ENCODE data around the gene ILK.

The ILK gene

DNA sequence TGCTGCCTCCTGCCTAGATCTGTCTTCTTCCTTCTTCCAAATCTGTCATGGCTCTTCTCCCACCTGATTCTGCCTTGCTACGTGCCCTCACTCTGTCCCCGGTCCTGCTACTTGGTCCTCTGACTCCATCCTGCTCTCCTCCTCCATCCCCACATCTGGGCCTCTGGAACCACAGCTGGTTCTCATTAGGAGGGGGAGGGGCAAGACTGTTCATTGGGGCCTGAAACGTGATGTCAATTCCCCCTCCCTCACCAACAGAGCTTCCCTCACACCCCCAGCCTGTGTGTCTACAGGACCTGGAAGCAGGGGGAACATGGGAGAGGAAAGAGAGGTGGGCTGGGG is 43.0 kb downstream of the ILK start:
- Histone ChIP-seq H3K27ac (ENCODE audit: low read length) (peak overlapping the region; percentile 65), H3K4me1 (ENCODE audit: low read length) (peaks cover 27% of the 10 kb centered on the region), H3K4me3 (ENCODE audit: low read length) (peak overlapping the region; percentile 63), H3K27me3 (ENCODE audit: low read depth, low read length) (peaks cover 19% of the 10 kb centered on the region; the same call in 1 of the 2 replicates), H3K9ac (ENCODE audit: low read length) (peak overlapping the region; percentile 63), H3K9me3 (ENCODE audit: insufficient read depth, low read length) (no peaks in the 10 kb centered on the region), H2AFZ (ENCODE audit: low read depth, low read length) (peak overlapping the region; percentile 60), H3K36me3 (replicated peaks; ENCODE audit: low read depth, low read length) (no peaks in the 10 kb centered on the region), H4K20me1 (ENCODE audit: insufficient read depth, low read length) (no peaks in the 10 kb centered on the region), H3K79me2 (ENCODE audit: low read length) (no peaks in the 10 kb centered on the region), H3K4me2 (ENCODE audit: low read length) (peak overlapping the region; percentile 80)
- TF ChIP-seq EZH2phosphoT487 (IDR thresholded peaks at IDR 0.05; ENCODE audit: low read depth): no peak
- TF ChIP-seq, protein P1, sequence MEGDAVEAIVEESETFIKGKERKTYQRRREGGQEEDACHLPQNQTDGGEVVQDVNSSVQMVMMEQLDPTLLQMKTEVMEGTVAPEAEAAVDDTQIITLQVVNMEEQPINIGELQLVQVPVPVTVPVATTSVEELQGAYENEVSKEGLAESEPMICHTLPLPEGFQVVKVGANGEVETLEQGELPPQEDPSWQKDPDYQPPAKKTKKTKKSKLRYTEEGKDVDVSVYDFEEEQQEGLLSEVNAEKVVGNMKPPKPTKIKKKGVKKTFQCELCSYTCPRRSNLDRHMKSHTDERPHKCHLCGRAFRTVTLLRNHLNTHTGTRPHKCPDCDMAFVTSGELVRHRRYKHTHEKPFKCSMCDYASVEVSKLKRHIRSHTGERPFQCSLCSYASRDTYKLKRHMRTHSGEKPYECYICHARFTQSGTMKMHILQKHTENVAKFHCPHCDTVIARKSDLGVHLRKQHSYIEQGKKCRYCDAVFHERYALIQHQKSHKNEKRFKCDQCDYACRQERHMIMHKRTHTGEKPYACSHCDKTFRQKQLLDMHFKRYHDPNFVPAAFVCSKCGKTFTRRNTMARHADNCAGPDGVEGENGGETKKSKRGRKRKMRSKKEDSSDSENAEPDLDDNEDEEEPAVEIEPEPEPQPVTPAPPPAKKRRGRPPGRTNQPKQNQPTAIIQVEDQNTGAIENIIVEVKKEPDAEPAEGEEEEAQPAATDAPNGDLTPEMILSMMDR (IDR thresholded peaks at IDR 0.05; ENCODE audit: low read depth, low read length): no peak

DNA sequence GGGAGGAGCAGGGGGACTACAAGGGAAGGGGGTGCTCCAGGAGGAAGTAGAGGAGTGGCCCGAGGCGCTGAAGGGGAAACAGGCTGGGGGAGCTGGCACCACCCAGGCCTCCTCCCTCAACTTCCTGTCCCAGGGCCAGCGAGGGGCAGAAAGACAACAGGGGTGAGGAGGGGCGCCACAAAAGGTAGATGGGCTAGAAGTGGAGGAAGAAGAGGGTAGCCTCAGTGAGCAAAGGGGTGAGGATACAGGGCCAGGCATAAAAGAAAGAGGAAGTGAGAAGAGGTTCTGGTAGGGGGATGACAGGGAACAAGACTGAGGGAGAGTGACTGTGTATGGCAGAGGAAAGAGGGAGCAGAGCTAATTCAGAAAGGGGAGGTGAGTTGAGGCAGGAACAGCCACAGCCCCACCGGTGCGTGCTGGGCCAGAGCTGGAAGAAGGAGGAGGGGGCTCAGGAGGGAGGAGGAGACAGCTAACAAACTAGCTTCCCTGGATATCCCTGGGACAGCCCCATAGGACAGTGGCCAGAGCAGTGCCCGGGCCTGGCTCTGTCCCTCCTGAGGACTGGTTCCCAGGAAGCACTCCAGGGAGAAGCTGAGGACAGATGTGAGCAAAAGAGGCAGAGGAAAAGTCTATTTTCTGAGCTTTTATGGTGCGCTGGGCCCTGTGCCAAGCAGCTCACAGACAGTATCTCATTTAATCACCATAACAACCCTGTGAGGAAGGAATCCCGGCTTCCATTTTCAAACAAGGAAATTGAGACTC is 43.5 kb downstream of the ILK start:
- peak overlapping the region; percentile 63 for H3K4me3 ChIP-seq (ENCODE audit: low read length)
- H3K9ac ChIP-seq (ENCODE audit: low read length): peak overlapping the region; percentile 63
- peaks cover 24% of the 10 kb centered on the region; the same call in 1 of the 2 replicates for H3K27me3 ChIP-seq (ENCODE audit: low read depth, low read length)

DNA sequence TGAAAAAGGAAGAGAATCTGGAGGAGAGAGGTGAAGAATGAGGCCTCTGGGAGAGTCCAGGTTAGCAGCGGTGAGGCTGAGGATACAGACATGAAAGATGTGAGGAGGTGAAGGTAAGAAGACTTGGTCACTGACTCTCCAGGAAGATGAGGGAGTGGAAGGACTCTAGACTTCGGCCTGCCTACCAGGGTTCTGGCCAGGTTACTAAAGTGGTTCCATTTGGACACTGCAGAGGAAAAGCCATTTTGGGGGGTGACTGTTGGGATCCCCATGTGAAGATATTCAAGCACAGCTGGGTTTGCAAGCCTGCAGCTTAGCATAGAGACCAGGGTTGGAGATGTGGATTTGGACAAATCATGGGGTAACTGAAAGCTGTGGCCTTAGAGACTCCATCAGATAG is 44.3 kb downstream of the ILK start:
- Histone ChIP-seq H3K27me3 (ENCODE audit: low read depth, low read length) (peaks cover 29% of the 10 kb centered on the region; the same call in 1 of the 2 replicates), H2AFZ (ENCODE audit: low read depth, low read length) (no peak overlapping the region), H3K4me1 (ENCODE audit: low read length) (peaks cover 27% of the 10 kb centered on the region), H3K27ac (ENCODE audit: low read length) (peak overlapping the region; percentile 65; the same call in 1 of the 2 replicates), H3K4me3 (ENCODE audit: low read length) (no peak overlapping the region), H4K20me1 (ENCODE audit: insufficient read depth, low read length) (no peaks in the 10 kb centered on the region), H3K4me2 (ENCODE audit: low read length) (peak overlapping the region; percentile 80), H3K9me3 (ENCODE audit: insufficient read depth, low read length) (no peaks in the 10 kb centered on the region), H3K79me2 (ENCODE audit: low read length) (no peaks in the 10 kb centered on the region), H3K9ac (ENCODE audit: low read length) (peak overlapping the region; percentile 63; the same call in 1 of the 2 replicates), H3K36me3 (replicated peaks; ENCODE audit: low read depth, low read length) (no peaks in the 10 kb centered on the region)
- no peak for TF ChIP-seq EZH2phosphoT487 (IDR thresholded peaks at IDR 0.05; ENCODE audit: low read depth)
- TF ChIP-seq, protein P1 (IDR thresholded peaks at IDR 0.05; ENCODE audit: low read depth, low read length): no peak

More for the DNA sequence above, 43.5 kb downstream of the ILK start:
- Histone ChIP-seq H3K27ac (ENCODE audit: low read length) (peak overlapping the region; percentile 65), H3K4me1 (ENCODE audit: low read length) (peaks cover 27% of the 10 kb centered on the region), H3K79me2 (ENCODE audit: low read length) (no peaks in the 10 kb centered on the region), H3K36me3 (replicated peaks; ENCODE audit: low read depth, low read length) (no peaks in the 10 kb centered on the region), H2AFZ (ENCODE audit: low read depth, low read length) (peak overlapping the region; percentile 60), H4K20me1 (ENCODE audit: insufficient read depth, low read length) (no peaks in the 10 kb centered on the region), H3K9me3 (ENCODE audit: insufficient read depth, low read length) (no peaks in the 10 kb centered on the region), H3K4me2 (ENCODE audit: low read length) (peak overlapping the region; percentile 80)
- TF ChIP-seq, protein P1 (IDR thresholded peaks at IDR 0.05; ENCODE audit: low read depth, low read length): no peak
- TF ChIP-seq EZH2phosphoT487 (IDR thresholded peaks at IDR 0.05; ENCODE audit: low read depth): no peak

DNA sequence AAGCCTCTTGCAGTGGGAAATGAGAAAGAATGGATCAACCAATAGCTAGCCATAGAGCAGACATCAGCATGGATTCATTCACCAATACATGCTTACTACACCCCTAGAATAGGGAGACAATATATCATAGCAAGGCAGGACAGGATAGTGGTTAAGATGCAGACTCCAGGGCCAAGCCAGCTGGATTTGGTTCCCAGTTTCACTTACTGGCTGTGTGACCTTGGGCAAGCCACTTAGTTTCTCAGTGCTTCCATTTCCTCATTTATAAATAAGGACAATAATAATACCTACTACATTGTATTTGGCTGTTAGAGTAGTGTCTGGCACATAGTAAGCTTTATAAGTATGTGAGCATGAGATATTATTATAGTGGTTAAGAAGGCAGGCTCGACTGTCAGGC is 44.9 kb downstream of the ILK start:
- Histone ChIP-seq H3K9me3 (ENCODE audit: insufficient read depth, low read length) (no peaks in the 10 kb centered on the region), H3K4me2 (ENCODE audit: low read length) (no peak overlapping the region), H3K9ac (ENCODE audit: low read length) (no peak overlapping the region), H2AFZ (ENCODE audit: low read depth, low read length) (no peak overlapping the region), H3K4me3 (ENCODE audit: low read length) (no peak overlapping the region), H3K4me1 (ENCODE audit: low read length) (peaks cover 27% of the 10 kb centered on the region), H3K79me2 (ENCODE audit: low read length) (no peaks in the 10 kb centered on the region), H3K27me3 (ENCODE audit: low read depth, low read length) (peaks cover 30% of the 10 kb centered on the region; the same call in 1 of the 2 replicates), H3K36me3 (replicated peaks; ENCODE audit: low read depth, low read length) (no peaks in the 10 kb centered on the region), H4K20me1 (ENCODE audit: insufficient read depth, low read length) (no peaks in the 10 kb centered on the region), H3K27ac (ENCODE audit: low read length) (no peak overlapping the region)
- TF ChIP-seq, protein P1 (IDR thresholded peaks at IDR 0.05; ENCODE audit: low read depth, low read length): no peak
- no peak for TF ChIP-seq EZH2phosphoT487 (IDR thresholded peaks at IDR 0.05; ENCODE audit: low read depth)
